ENCODE measurements around the gene UCKL1. TPM values are rescaled to one million over a fixed set of nuclear protein-coding genes. Genes with fewer than 3 reads are reported as not detected.

The UCKL1 gene
- total RNA-seq, 2 experiments from 2014 or later = 41.3 to 46.1 TPM

DNA sequence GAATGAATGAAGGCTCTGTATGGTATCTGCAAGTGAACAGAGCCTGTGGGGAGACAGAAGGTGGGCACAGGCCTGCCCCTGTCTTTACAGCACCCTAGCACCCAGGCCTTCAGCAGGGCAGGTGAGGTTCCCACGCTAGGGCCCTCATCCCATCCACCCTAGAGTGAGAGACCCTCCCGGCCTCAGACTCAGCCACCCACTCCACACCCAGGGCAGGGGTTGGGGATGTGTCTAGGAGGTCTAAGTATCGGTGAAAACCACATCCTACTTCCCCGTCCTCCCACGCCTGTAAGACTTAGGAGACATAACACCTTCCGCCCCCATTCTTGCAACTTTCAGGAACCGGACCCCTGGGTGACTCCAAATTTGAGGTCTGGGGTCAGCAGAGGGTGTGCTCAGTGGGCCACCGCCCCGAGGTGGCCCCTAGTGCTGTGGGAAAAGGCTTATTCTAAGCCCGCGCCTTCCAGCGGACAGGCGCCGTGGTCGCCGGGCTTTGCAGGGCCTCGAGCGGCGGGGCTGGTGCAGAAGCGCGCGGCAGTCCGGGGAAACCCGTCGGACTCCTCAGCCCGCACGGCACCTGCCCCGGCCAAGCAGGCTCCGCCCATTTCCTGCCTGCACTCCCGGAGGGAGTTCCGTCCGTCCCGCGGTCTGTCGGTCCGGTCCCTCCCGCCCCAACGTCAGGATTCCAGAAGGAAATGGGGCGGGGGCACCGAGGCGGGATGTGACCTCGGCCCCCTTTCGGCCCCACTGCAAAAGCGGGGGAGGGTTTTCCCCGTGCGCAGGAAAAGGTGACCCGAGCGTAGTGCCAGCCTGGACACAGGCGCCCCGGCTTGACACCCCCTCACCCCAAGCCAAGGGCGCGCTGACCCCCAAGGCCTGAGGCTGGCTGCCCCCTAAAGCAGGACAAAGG is 22.4 kb upstream of the UCKL1 start:
- ChIA-PET POLR2A (interaction anchor here (1.0 to 2.3 kb wide), 7 partner anchors 16 to 458 kb away, joined by 3 to 36 read pairs (median 7); partner anchors contain the start of genes PPDPF, TPD52L2 and UCKL1), CTCF (interaction anchor here (0.7 to 3.8 kb wide), 4 partner anchors 20 to 60 kb away, joined by 3 to 40 read pairs (median 5); partner anchors contain the start of gene UCKL1)
- TF ChIP-seq, protein P1, sequence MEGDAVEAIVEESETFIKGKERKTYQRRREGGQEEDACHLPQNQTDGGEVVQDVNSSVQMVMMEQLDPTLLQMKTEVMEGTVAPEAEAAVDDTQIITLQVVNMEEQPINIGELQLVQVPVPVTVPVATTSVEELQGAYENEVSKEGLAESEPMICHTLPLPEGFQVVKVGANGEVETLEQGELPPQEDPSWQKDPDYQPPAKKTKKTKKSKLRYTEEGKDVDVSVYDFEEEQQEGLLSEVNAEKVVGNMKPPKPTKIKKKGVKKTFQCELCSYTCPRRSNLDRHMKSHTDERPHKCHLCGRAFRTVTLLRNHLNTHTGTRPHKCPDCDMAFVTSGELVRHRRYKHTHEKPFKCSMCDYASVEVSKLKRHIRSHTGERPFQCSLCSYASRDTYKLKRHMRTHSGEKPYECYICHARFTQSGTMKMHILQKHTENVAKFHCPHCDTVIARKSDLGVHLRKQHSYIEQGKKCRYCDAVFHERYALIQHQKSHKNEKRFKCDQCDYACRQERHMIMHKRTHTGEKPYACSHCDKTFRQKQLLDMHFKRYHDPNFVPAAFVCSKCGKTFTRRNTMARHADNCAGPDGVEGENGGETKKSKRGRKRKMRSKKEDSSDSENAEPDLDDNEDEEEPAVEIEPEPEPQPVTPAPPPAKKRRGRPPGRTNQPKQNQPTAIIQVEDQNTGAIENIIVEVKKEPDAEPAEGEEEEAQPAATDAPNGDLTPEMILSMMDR (IDR thresholded peaks at IDR 0.05) = no peak
- H3K27ac ChIP-seq (ENCODE audit: low read depth in 1 of 2, low read length in 2 of 2) = peak overlapping the region; percentile 56 to 73
- Mint-ChIP-seq H3K27me3 (no peaks in the 10 kb centered on the region), H3K9me3 (no peaks in the 10 kb centered on the region), H3K27ac (peak overlapping the region; percentile 89), H3K4me1 (ENCODE audit: low read depth) (peaks cover 74% of the 10 kb centered on the region), H3K4me3 (peak overlapping the region; percentile 88), H3K36me3 (ENCODE audit: low read depth) (peaks cover 58% of the 10 kb centered on the region)
- H3K27me3 ChIP-seq (ENCODE audit: control insufficient read depth in 1 of 2, insufficient read depth in 2 of 2, low read length in 2 of 2) = no peaks in the 10 kb centered on the region
- H3K4me1 ChIP-seq (ENCODE audit: insufficient read depth, low read length) = peaks cover 70% of the 10 kb centered on the region
- H3K4me3 ChIP-seq (ENCODE audit: low read length) = peak overlapping the region; percentile 78
- peaks cover 23% of the 10 kb centered on the region for H3K36me3 ChIP-seq (ENCODE audit: insufficient read depth, low read length)
- ATAC-seq (ENCODE audit: poor library complexity) = no peak
- DNase-seq = peak in 9 of 14 experiments; percentile 33 to 77 (median 61)
- intact Hi-C loops (cut with DNase I, micrococcal nuclease) = loop anchor here (5.0 to 10.0 kb wide), 5 partner anchors 194 to 541 kb away; partner anchors contain the start of genes ARFRP1 (in 2 of the 2), ZGPAT (in 2 of the 2) and PTK6 (in 1 of the 2)
- no peaks in the 10 kb centered on the region for H3K9me3 ChIP-seq (ENCODE audit: control insufficient read depth in 1 of 2, insufficient read depth in 1 of 2, low read length in 2 of 2)

- Mint-ChIP-seq H3K36me3 (ENCODE audit: low read depth) (peaks cover 53% of the 10 kb centered on the region), H3K4me1 (ENCODE audit: low read depth) (peaks cover 76% of the 10 kb centered on the region), H3K27ac (peak overlapping the region; percentile 89), H3K4me3 (peak overlapping the region; percentile 88), H3K27me3 (no peaks in the 10 kb centered on the region), H3K9me3 (no peaks in the 10 kb centered on the region)
- no peaks in the 10 kb centered on the region for H3K27me3 ChIP-seq (ENCODE audit: control insufficient read depth in 1 of 2, insufficient read depth in 2 of 2, low read length in 2 of 2)
- H3K36me3 ChIP-seq (ENCODE audit: insufficient read depth, low read length) = peaks cover 16% of the 10 kb centered on the region
- ATAC-seq (ENCODE audit: poor library complexity) (peak; percentile 10), DNase-seq (peak in 11 of 14 experiments; percentile 29 to 71 (median 51))
- peak overlapping the region; percentile 78 for H3K4me3 ChIP-seq (ENCODE audit: low read length)
- ChIA-PET POLR2A (interaction anchor here (0.5 to 1.5 kb wide), 4 partner anchors 22 to 114 kb away, joined by 3 to 5 read pairs (median 3); partner anchors contain the start of gene UCKL1), CTCF (interaction anchor here (1.0 to 1.7 kb wide), 2 partner anchors 61 to 271 kb away, joined by 3 to 6 read pairs; no protein-coding TSS in a partner anchor)
- H3K9me3 ChIP-seq (ENCODE audit: control insufficient read depth in 1 of 2, insufficient read depth in 1 of 2, low read length in 2 of 2) = no peaks in the 10 kb centered on the region
- TF ChIP-seq, protein P1 (IDR thresholded peaks at IDR 0.05) = no peak
- peak overlapping the region; percentile 56 to 73 for H3K27ac ChIP-seq (ENCODE audit: low read depth in 1 of 2, low read length in 2 of 2)
- peaks cover 66% of the 10 kb centered on the region for H3K4me1 ChIP-seq (ENCODE audit: insufficient read depth, low read length)
- intact Hi-C loops (cut with DNase I, micrococcal nuclease) = loop anchor here (5.0 to 10.0 kb wide), 5 partner anchors 193 to 541 kb away; partner anchors contain the start of genes ARFRP1 (in 2 of the 2), ZGPAT (in 2 of the 2) and PTK6 (in 1 of the 2)
These were observed 21.6 kb upstream of the UCKL1 start for GRCh38 chr20:63977739-63978276.

All from CD4-positive, alpha-beta T cell (primary cell).